Mesothelial cell of epicardium (in vitro differentiated cells): ENCODE measurements around the gene VAMP2. TPM values are rescaled to one million over a fixed set of nuclear protein-coding genes. Genes with fewer than 3 reads are reported as not detected.
A peak's percentile ranks its signal among the peaks of the same experiment; 100 is the strongest.

Source experiments
- DNase-seq, 2 experiments: peaks; one replicate each; pipeline ENCODE4 v3.0.0; 2021; ENCODE audit warnings: low spot score in 2 of 2; ENCODE audit not compliant: unreplicated experiment in 2 of 2
- H3K27ac Mint-ChIP-seq: 2 replicates; pipeline ENCODE4 v1.8.0; 2021; ENCODE audit warnings: mixed read lengths
- H3K27me3 Mint-ChIP-seq: 2 replicates; pipeline ENCODE4 v1.8.0; 2021; ENCODE audit warnings: low read depth, mixed read lengths
- H3K36me3 Mint-ChIP-seq: 2 replicates; pipeline ENCODE4 v1.8.0; 2021; ENCODE audit warnings: mixed read lengths
- H3K4me1 Mint-ChIP-seq: 2 replicates; pipeline ENCODE4 v1.8.0; 2021; ENCODE audit warnings: mixed read lengths
- H3K4me3 Mint-ChIP-seq: 2 replicates; pipeline ENCODE4 v1.8.0; 2021; ENCODE audit warnings: mild to moderate bottlenecking, moderate library complexity, mixed read lengths
- H3K9me3 Mint-ChIP-seq: 2 replicates; pipeline ENCODE4 v1.8.0; 2021; ENCODE audit warnings: mixed read lengths
- total RNA-seq: library from RNA; stranded (reverse); gene quantifications from 3 replicates; pipeline ENCODE4 v1.2.1, GENCODE V29; 2021
- TF ChIP-seq, protein P1 (sequence below): fragments of 200-600 bp; sonication (generic); IDR thresholded peaks from one replicate; pipeline ENCODE4 v1.5.0; 2021; ENCODE audit warnings: antibody characterized with exemption; ENCODE audit not compliant: unreplicated experiment

Gene VAMP2
- total RNA-seq, 1 donor from 2014 or later, result 54.8 TPM

DNA sequence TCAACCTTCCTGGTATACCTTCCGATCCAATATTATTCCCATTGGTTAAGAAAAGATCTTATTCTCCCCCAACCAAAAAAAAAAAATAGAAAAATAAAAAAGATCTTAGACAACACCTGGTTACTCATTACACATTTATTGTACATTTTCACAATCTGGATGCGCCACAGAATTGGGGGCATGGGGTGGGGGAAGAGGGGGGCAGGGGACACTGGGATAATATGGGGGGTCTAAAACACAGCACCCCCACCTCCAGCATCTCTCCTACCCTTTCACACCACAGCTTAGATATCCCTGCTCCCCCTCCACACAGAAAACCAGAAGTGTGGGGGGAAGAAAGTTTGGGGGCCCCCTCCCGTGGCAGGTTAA is 3.7 kb downstream of the VAMP2 start:
- TF ChIP-seq, protein P1, sequence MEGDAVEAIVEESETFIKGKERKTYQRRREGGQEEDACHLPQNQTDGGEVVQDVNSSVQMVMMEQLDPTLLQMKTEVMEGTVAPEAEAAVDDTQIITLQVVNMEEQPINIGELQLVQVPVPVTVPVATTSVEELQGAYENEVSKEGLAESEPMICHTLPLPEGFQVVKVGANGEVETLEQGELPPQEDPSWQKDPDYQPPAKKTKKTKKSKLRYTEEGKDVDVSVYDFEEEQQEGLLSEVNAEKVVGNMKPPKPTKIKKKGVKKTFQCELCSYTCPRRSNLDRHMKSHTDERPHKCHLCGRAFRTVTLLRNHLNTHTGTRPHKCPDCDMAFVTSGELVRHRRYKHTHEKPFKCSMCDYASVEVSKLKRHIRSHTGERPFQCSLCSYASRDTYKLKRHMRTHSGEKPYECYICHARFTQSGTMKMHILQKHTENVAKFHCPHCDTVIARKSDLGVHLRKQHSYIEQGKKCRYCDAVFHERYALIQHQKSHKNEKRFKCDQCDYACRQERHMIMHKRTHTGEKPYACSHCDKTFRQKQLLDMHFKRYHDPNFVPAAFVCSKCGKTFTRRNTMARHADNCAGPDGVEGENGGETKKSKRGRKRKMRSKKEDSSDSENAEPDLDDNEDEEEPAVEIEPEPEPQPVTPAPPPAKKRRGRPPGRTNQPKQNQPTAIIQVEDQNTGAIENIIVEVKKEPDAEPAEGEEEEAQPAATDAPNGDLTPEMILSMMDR, result peak; percentile 24
- Mint-ChIP-seq H3K4me3 (no peak overlapping the region), H3K4me1 (peaks cover 29% of the 10 kb centered on the region), H3K9me3 (no peaks in the 10 kb centered on the region), H3K27ac (peak overlapping the region; percentile 75), H3K36me3 (no peaks in the 10 kb centered on the region), H3K27me3 (no peaks in the 10 kb centered on the region)
- DNase-seq, result no peak

DNA sequence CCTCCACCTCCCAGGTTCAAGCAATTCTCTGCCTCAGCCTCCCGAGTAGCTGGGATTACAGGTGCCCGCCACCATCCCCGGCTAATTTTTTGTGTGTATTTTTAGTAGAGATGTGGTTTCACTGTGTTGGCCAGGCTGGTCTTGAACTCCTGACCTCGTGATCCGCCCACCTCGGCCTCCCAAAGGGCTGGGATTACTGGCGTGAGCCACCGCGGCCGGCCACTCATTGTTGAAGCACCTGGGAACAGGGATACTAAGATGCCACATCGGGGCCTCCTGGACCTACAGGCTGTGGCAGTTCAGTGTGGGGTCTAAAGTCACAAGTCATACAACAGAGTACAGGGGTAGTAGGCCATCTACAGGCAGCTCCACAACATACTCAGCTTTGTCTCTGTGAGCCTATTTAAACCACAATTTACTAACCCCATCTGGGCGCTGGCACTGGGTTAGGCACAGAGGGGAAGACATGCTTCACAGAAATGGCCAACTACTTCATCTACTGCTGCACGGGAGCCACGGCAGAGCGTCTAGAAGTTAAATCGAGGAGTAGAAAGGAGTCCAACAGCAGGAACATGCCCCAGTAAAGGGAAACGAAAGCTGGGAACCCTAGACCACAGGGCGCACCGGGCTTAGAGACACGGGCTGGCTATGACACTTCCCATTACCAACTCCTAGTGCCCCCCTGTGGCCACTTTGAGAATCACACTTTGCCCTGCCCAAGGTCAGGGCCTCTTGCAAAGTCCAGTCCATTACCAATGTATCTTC is 4.3 kb downstream of the VAMP2 start:
- H3K4me3 Mint-ChIP-seq, result no peak overlapping the region
- TF ChIP-seq, protein P1, result peak; percentile 95
- peaks cover 26% of the 10 kb centered on the region for H3K4me1 Mint-ChIP-seq
- H3K36me3 Mint-ChIP-seq, result no peaks in the 10 kb centered on the region
- peak in 1 of 2 experiments; percentile 91 for DNase-seq
- H3K27me3 Mint-ChIP-seq, result no peaks in the 10 kb centered on the region
- H3K27ac Mint-ChIP-seq, result peak overlapping the region; percentile 75
- H3K9me3 Mint-ChIP-seq, result no peaks in the 10 kb centered on the region

DNA sequence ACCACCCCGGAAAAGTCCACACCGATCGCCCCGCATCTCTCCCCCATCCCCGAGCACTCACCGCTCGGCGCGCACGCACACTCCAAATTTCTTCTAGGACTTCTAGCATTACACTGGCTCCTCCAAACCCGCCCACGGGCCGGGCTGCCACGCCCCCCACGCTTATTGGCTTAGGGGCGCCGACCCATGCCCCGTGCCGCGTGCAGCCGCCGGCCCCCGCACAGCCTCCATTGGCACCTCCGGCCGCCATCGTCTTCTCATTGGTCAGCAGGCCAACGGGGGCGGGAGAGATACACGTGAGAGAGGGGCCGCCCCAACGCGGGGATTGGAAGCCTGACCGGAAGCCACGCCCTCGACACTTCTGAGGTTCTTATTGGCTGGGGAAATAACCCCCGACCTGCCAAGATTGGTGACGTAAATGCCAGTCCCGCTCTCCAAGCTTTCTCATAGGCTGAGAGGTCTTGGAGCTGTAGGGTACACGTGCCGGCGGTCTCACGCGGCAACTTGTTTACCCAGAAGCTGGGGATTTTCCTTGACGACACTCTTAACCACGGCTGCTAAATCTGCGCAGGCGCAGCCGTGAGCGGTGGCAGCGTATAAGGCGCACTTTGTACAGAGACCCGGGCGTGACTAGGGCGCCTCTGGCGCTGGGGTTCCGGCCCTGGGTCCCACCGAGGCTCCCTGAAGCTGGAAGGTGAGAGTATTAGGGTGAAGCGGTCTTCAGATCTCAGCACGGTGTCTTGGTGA is 6.3 kb downstream of the VAMP2 start:
- no peak overlapping the region for H3K4me3 Mint-ChIP-seq
- peak; percentile 98 to 99 for DNase-seq
- H3K27me3 Mint-ChIP-seq, result no peaks in the 10 kb centered on the region
- no peak overlapping the region for H3K27ac Mint-ChIP-seq
- H3K36me3 Mint-ChIP-seq, result no peaks in the 10 kb centered on the region
- peaks cover 35% of the 10 kb centered on the region for H3K4me1 Mint-ChIP-seq
- no peaks in the 10 kb centered on the region for H3K9me3 Mint-ChIP-seq
- TF ChIP-seq, protein P1, result no peak

DNA sequence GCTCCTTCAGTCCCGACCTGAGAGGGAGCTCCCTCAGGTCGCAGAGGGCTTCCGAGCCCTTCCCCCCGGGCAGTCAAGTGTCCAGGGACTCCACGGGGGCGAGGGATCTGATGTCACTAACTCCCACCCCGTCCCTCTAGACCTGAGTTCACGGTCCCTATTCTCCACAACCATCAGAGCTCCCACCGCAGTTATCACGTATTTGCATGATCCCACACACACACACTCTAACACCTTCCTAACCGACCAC is 6.8 kb downstream of the VAMP2 start:
- TF ChIP-seq, protein P1, result no peak
- H3K36me3 Mint-ChIP-seq, result no peaks in the 10 kb centered on the region
- H3K4me1 Mint-ChIP-seq, result peaks cover 31% of the 10 kb centered on the region
- H3K27ac Mint-ChIP-seq, result no peak overlapping the region
- DNase-seq, result no peak
- no peaks in the 10 kb centered on the region for H3K9me3 Mint-ChIP-seq
- no peak overlapping the region for H3K4me3 Mint-ChIP-seq
- no peaks in the 10 kb centered on the region for H3K27me3 Mint-ChIP-seq

DNA sequence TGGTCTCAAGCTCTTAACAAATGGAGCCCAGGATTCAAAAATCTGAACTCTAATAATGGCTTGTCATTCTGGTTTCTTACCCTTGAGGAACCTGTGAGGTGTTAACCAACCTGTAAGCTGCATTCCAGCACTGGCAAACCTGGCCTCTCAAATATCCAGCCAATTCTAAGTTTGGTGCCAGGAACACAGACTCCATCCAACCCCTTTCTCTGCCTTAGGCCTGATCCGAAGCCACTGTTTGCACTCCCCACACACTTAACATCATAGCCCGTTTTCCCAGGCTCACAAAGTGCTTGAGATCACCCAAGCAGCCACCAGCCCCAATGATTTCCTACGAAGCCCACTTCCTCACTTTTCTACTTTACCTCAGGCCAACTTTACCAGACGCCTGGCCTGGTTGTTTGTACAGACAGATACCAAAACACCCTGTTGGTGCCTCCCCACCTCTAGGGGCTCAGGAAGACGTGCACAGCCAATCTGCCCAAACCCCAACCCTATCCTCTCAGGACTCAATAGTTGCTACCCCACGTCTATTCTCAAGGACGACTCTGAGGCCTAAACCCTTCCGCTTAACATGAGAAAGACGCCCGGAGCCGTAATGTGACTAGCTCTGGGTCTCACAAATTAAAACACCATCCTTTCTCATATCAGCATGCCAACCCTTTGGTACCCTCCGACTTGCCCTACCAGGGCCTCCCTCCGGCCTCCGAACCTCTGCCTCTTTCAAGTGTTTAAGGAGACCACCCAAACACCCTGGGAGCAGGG is 7.3 kb downstream of the VAMP2 start:
- H3K4me1 Mint-ChIP-seq, result peaks cover 26% of the 10 kb centered on the region
- H3K4me3 Mint-ChIP-seq, result no peak overlapping the region
- H3K9me3 Mint-ChIP-seq, result no peaks in the 10 kb centered on the region
- H3K27me3 Mint-ChIP-seq, result no peaks in the 10 kb centered on the region
- H3K27ac Mint-ChIP-seq, result no peak overlapping the region
- no peaks in the 10 kb centered on the region for H3K36me3 Mint-ChIP-seq
- TF ChIP-seq, protein P1, result no peak
- no peak for DNase-seq
